Cardiac fibroblast (primary cell): ENCODE results near the gene MMP14.

Experiments used
- DNase-seq, 2 donors: peaks; one replicate each; pipeline versions ENCODE4 v3.0.0 to v3.0.0-alpha.2; 2010; ENCODE audit warnings: low read depth in 2 of 2
- H3K4me3 ChIP-seq, 2 donors: replicated peaks in 1 of 2; 1 replicate in 1 of 2; 2 replicates in 1 of 2; pipeline ENCODE4 v1.5.1; 2011; ENCODE audit warnings: low read depth in 2 of 2, low read length in 2 of 2, mild to moderate bottlenecking in 2 of 2, moderate library complexity in 1 of 2
- CTCF ChIP-seq: IDR thresholded peaks from one replicate; pipeline ENCODE4 v1.5.1; 2011; ENCODE audit warnings: low read depth, mild to moderate bottlenecking, low read length, inconsistent platforms

MMP14 gene

GRCh38 chr14:22887260-22887989 lies 51.0 kb downstream of the MMP14 start:
- DNase-seq, result peak; percentile 83 to 88
- no peak for TF ChIP-seq CTCF
- H3K4me3 ChIP-seq, result peak overlapping the region; percentile 56 to 63

- no peak for TF ChIP-seq CTCF
- H3K4me3 ChIP-seq, result peak overlapping the region; percentile 56 to 63
Observed at GRCh38 chr14:22887990-22888378, 51.6 kb downstream of the MMP14 start.

GRCh38 chr14:22888662-22889061 lies 52.3 kb downstream of the MMP14 start:
- no peak for TF ChIP-seq CTCF
- no peak overlapping the region for H3K4me3 ChIP-seq
- no peak for DNase-seq

More at GRCh38 chr14:22887990-22888378, 51.6 kb downstream of the MMP14 start:
- DNase-seq, result no peak

- TF ChIP-seq CTCF, result no peak
- no peak overlapping the region for H3K4me3 ChIP-seq
- DNase-seq, result no peak
Observed at GRCh38 chr14:22890416-22890815, 54.0 kb downstream of the MMP14 start.

- DNase-seq, result no peak
- no peak for TF ChIP-seq CTCF
- H3K4me3 ChIP-seq, result no peak overlapping the region
Observed at GRCh38 chr14:22892488-22892887, 56.1 kb downstream of the MMP14 start.

- TF ChIP-seq CTCF, result no peak
- no peak for DNase-seq
- no peak overlapping the region for H3K4me3 ChIP-seq
Observed at GRCh38 chr14:22893706-22894105, 57.3 kb downstream of the MMP14 start.

GRCh38 chr14:22895402-22895801 lies 59.0 kb downstream of the MMP14 start:
- no peak for TF ChIP-seq CTCF
- no peak overlapping the region for H3K4me3 ChIP-seq
- no peak for DNase-seq
